ENCODE measurements around the gene THSD4.

Gene THSD4

DNA sequence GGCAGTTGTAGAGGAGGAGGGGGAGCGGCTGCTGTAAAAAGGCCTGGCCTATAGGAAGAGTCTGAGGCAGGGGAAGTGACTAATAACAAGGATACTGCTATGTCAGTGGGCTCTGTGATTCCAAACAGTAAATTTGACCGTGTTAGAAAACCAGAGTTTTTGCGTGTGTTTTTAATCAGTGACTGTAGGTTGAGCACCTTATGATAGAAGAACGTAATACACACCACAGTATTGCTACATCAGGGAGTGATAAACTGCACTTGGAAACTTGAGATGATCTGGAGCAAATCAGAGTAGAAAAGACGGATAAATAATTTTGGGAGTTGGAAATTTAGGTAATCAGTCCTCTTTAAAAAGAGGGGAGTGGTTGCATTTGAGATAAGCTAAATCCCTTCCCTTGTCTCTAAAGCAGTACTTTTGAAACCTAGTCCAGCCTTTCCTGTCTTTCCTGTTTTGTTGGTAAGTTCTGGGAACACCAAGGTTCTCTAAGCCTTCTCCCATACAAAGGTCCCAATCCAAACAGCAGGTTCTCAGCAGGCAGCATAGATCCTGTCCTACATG, 564.6 kb downstream of the THSD4 start:
- no peak for DNase-seq

DNA sequence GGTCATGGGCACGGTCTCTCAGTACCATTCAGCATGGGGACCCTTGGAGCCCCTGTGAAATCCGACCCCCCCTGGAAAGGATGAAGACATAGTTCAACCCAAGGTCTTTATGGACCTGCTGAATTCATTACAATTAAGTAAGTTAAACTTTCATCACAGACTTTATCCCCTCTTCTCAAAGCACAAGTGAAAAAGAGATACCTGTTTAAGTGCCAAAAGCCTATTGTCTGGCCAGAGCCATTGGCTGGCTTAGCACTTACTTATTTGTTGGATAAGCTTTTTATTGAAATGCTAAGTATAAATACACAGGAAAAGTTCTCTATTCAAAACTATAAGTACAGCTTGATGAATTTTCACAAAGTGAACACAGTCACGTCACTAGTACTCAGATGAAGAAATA, 566.7 kb downstream of the THSD4 start:
- no peak for DNase-seq

DNA sequence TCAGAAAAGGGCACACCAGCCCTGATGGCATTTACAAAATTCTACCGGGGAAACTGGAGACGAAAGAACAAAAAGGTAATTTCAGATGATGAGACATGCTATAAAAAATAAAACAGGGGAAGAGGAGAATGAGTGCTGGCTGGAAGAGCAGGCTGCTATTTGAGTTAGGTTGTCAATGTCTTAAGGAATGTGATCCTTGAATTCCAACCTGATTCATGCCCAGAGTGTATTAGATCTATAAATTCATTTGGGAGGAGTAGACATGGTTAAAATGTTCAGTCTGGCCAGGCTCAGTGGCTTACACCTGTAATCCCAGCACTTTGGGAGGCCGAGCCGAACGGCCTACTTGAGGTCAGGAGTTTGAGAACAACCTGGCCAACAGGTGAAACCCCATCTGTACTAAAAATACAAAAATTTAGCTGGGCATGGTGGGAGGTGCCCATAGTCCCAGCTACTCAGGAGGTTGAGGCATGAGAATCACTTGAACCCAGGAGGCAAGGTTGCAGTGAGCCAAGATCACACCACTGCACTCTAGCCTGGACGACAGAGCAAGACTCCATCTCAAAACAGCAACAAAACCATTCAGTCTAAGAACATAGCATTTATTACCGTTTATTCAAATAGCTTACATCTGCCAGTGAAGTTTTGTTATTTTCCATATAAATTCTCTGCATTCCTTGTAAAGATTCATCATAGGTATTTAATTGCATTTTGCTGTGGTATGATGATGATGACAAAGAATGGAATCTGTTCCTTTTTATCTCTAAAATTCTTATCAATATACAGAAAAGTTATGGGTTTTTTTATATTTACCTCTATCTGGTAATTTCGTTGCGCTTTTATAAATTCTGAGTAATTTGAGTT, 568.4 kb downstream of the THSD4 start:
- no peak for DNase-seq

DNA sequence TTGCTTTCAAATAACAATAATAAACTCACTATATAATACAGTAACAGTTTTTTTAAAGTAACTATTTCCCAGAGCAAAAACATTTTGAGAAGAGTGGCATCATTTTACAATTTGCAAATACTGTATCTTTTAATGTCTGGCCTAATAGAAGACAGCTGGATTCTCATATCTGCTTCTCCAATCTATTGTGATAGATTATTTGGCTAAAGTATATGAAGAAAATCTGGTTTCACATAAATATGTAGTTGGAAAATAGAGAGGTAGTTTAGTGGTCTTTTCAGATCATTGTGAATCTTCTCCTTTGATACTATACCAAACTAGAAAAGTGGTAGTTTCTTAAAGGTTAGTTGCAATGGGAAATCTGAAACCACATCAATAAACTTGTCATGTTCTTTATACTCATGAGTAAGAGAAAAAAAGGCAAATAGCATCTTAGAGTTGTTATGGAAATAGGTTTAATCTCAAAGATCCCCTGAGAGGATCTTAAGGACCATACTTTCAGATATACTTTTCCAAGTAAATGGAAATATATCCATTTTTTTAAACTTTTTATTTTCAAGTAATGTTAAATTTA, 570.2 kb downstream of the THSD4 start:
- DNase-seq: no peak

DNA sequence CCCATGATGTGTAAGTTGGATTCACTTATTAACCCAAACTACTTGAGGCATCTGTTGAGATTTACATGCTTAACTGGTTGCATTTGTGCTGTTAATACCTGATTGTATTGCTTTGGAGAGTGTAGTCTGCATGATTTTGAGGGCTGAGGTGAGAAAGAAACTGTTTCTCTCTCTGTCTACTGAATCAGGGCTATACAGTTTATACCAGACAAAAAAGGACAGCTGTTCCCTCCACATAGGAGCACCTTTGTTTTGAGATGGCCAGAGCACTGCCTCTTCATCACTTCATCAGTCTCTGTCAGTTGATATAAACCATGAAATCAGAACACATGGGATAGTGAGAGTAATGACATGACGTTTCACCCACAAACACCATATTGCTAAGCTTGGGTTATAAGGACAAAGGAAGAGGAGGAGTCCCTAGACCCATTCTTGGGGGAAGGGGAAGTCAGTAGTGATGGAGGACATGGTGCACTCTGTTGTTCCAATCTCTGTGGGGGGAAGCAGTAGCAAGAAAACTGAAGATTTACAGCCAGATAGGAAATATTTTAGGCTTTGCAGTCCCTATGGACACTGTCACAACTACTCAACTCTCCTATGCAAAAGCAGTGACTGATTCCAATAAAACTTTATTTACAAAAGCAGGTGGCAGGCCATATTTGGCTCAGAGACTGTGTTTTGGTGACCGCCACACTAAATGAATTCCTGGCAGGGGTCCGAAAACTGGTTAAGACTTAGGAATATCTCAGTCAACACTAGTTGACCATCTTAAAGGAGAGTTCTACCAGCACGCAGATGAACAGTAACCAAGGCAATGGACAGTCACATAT, 571.2 kb downstream of the THSD4 start:
- DNase-seq: no peak

DNA sequence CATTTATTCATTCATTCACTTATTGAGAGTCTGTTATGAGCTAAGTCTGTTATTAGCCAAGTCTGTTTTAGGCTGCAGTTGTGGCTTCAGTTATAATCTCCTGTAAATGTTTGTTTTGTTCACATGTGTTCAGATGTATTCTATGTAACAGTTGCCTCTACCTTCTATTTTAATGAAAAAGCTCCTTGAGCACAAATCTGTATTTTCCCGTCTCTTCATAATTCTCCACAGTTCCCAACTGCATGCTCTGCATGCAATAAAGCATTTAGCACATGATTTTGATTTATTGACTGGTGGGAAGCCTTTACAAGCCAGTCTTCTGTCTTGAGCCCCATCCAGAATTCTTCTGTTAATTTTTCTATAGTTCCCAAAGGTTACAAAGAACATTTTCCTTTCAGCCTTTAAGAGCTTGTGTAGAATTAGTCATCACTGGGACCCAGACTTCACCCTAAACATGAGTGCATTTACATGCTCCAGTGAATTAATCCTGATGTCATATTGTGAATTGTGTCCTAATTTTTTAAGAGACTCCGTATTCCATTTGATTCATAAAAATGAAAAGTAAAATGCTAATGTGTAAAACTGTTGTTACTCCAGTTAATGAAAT, 572.7 kb downstream of the THSD4 start:
- no peak for DNase-seq

DNA sequence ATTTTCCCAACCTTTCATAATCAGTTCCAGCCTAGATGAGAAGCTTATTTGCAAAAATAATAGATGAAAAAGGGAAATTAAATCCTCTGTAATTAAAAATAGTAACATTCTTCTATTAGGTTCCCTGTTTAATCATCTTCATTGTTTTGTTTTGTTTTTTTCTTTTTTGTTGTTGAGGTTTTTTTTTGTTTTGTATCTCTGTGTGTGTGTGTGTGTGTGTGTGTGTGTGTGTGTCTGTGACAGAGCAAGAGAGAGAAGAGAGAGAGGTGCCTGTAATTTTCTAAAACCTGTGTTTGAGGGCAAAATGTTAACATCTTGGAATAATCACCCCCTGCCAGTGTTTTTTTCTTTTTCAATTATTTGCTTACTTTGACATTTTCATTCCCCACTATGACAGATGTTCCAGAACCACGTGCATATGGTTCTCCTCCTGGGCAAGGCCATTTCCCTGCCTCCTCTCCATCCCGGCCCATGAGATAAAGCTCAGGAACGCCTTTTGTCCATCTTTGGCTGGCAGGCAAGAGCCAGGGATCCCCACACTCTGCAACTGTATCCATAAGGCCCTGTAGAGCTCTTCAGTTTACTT, 573.3 kb downstream of the THSD4 start:
- DNase-seq: no peak

DNA sequence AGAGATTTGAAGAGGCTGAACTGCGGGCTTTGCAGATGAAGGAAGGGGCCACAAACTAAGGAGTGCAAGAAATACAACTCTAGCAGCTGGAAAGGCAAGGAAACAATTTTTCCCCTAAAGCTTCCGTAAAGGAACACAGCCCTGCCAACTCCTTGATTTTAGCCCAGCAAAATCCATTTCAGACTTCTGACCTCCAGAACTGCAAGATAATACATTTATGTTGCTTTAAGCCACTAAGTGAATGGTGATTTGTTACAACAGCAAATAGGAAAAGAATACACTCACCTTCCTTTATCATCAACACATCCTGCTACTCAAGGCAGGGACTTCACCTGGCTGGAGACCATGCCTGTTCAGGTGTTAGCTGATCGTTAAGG, 575.8 kb downstream of the THSD4 start:
- no peak for DNase-seq

DNA sequence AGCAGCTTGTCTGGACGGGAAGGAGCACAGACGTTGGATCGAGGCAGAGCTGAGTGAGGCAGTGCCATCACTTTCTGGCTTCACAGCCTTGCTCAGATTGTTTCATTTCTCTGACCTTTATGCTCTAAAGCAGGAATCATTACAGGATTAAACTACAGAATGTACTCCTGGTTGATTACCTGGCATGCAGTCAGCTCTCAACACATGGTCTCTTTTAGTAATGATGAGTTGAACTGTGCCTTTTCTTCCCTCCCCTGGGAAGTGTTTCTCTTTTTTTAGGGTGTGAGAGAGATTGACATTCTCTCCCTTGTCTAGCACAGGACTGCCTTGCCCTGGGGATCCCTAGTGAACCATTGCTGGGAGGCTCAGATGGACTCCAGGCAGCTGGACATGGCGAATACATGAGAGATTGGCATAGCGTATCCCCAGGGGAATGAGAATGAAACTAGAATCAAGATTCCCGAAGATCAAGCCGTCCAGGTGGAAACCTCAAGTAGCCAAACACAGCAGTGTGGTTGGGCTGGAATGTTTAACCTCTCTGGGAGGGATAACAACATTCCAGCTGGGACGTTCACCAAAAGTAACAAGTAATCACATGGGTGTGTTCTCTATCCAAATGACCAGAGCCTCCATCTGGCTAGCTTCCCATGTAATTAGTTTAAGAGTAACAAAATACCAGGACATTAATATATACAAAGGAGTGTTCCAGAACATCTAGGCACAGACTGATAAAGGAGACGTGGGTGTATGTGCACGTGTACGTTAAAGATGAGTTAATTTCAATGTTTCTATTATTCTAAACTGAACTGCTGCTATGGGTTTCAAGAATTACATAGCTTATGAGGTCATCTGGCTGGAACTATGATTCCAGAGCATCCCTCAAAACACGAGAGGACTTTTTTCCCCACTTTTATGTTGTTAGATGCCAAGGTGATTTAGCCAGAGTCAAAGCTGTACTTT, 576.5 kb downstream of the THSD4 start:
- DNase-seq: no peak

DNA sequence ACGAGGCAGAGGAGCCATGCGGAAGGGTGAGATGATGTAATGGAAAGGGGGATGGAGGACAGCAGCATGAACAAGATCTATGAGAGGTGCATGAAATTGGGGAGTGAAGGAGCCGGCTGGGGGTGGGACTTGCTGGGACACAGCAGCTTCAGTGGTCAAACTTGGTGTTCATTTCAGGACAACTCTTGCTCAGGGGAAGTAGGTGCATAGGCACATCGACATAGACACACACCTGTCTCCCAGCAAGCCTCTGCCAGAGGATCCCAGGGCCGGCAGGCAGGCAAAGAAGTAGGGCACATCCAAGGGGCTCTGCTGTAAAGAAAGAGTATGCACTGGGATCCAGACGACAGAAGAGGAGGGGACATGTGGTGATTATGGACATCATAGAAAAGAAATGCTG, 582.0 kb downstream of the THSD4 start:
- DNase-seq: no peak

DNA sequence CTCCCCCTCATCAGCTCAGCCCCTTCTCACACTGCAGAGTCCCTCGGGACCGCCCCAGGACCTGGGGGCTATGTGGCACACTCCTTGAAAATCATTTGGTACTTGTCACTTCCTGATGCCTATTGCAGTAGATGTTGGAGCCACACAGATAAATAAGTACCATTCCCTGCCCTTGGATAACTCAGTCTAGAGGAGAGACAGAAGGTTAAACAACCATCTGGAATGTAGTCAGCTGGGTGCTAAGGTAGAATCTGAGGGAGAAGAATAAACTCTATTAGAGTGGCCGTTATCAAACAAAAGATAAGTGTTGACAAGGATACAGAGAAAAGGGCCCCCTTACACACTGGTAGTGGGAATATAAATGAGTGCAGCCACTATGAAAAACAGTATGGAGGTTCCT, 582.8 kb downstream of the THSD4 start:
- no peak for DNase-seq

DNA sequence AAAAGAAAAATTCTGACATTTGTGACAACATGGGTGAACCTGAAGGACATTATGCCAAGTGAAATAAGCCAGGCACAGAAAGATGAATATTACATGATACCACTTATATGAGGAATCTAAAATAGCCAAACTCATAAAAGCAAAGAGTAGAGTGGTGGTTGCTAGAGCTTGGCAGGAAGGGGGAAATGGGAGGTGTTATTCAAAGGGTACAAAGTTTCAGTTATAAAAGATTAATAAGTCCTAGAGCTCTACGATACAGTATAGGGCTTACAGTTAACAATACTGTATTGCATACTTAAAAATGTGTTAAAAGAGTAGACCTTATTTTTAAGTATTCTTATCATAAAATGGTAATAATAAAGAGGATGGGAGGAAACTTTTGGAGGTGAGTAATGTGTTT, 583.5 kb downstream of the THSD4 start:
- no peak for DNase-seq

DNA sequence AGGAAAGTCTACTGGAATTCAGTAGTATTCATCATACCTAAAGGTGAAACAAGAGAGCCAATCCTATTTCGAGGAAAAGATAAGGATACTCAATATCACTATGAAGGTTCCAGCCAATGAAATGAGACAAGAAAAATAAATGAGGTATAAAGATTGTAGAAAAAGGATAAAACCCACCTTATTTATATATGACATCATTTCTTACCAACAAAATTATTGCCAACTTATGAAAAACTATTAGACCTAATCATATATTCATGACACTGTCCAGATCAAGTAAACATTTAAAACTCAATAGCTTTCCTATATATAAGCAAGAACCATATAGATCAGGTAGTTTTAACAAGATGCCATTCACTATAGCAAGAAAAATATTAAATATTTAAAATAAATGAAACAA, 584.7 kb downstream of the THSD4 start:
- DNase-seq: no peak

DNA sequence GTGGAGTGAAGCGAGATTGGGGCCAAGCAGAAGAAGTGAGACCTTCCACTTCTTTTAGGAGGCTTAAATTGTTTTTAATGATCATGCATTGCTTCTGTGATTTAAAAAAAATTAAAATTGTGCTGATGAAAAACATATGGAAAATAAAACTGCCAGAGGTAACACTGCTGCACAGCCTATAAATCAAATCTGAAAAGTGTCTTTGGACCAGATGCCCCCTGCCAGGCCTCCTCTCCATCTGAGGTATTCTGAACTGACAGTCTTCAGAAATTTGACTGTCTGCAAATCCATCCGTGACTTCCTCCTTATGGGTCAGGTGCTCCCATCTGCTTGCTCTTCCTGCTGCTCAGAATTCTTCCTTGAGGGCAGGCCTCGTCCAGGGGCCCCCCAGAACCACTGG, 586.5 kb downstream of the THSD4 start:
- no peak for DNase-seq

DNA sequence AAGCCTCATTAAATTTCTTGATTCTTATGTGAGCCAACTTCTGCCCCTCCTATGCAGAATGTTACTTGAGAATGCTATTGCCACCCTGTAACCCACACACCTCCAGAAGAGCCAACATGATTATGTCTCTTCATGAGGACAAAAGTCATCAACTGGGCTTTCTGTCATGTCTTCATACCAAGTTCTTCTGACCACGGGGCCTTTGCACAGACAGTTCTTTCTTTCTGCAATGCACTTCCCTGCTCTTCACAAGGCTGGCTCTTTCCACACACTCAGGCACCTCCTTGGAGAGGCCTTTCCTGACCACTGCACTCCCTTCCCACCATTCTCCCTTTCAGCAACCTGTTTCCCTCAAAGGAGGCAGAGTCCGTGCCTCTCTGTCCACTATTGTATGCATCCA, 587.2 kb downstream of the THSD4 start:
- DNase-seq: no peak

DNA sequence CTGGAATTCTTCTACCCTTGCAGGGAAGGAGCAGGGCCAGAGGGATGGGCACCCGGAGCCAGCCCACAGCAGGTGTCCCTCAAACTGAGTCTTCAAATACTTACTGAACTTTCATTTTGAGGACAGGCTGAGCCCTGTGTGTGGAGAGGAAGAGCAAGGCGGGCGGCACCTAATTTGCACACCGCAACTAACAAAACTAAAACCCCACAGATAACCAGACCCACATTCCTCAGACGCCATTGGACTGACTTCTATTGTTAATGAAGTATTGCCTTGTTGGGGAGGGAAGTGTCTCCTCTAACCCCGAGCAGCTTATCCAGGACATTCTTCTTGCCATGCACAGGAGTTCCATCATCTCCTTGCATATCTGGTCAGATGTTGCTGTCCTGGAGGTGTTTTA, 589.9 kb downstream of the THSD4 start:
- no peak for DNase-seq

DNA sequence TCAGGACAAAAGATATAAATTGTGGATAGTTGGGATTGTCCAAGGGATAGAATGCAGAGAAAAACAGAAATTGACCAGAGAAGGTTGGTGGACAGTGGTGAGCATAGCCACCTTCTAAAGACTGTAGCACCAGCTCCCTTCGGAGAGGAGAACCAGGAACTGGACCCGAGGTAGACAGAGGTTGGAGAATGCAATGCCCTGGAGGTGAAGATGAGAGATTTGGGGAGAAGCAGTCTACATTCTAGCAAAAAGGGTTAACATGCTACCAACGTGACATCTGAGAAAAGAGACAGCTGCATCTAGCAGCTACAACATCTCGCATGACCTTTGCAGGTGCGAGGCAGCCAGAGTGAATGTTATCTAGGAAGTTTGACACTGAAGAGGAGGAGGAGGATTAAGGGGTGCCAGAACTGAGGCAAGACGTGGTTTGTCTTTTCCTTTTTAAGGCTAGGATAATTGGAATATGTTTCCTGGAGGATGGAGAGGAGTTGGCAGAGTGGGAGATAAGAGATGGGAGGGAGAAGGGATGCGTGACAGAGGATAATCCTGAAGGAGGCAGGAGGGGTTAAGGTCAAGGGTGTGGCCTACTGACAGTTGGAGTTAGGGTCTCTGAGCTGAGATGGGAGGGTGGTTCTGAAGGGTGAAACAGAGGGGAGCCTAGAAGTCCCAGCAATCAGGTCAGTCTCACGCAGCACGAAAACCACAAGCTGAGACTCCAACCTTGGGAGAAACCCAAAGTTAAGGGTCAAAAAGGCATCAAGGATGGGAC, 591.4 kb downstream of the THSD4 start:
- DNase-seq: no peak

DNA sequence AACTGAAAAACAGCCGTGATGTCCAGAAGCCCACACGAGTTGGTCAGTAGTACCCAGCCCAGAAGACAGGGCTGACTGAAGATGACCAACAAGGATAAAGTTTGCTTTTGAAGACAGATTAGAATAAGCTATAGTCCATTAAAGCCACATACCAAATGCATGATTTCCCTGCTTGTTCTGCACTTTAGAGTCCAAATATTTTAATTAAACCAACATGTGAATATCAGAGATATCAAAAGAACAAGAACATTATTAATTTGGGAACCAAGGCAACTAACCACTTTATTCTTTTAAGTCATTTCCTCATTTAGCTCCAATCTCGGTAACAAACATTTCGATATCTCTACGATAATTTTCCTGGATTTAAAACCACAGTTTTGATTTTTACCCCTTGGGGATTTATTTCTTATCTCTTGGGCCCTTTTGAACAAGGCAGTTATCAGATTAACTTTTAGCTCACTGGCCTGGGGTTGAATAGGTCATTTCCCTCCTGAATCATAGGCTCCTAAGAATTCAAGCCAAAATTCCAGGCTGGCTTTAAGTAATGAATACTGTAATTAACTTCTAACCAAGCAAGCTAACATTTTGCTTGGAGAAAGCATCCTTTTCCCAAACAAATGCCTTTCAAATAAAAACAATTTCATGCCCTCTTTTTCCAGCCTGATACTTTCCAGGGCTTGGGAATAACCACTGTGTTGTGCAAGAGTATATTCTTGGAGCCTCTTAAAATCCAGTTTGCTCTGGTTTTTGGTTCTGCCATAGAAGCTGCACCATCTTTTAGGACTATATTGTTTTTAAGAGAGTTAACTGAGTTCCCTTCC, 592.2 kb downstream of the THSD4 start:
- DNase-seq: no peak

DNA sequence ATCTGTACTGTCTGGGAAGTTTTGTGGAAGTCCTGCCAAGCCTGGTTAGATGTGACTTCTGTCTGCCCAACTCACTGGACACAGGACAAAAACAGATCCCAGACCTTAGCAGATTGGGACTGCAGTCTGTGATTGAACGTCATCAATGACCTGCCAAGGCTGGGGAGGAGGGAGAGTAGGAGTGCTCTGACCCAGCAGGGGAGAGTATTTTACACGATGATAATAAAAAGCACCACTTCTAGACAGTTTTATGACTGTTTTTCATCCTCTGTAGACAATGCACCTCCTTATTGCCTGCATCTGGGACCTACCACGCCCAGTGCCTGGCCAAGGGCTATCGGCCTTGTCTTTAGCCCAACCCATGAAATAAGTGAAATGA, 592.8 kb downstream of the THSD4 start:
- no peak for DNase-seq

DNA sequence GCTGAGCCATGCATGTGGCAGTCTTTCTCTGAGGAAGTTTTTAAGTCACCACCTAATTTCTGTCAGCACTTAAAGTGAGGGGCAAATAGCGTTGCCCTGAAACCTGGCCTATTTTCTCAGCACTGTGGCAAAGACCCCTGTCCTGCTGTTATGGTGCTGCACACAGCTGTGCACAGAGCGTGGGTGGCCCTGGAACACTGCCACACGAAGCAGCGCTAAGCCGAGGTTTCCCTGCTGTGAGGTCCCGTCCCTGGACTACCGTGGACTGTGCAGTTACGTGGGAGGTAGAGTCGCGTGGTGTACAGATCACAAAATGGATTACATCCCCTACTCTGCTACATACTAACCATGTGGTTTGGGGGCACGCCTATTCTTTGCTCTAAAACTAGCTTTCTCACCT, 593.5 kb downstream of the THSD4 start:
- DNase-seq: no peak
